ENCODE data around the gene MAP1B. TPM values are rescaled to one million over a fixed set of nuclear protein-coding genes. Genes with fewer than 3 reads are reported as not detected.
A peak's percentile ranks its signal among the peaks of the same experiment; 100 is the strongest.

MAP1B gene
- total RNA-seq, 1 donor, result 164 TPM

DNA sequence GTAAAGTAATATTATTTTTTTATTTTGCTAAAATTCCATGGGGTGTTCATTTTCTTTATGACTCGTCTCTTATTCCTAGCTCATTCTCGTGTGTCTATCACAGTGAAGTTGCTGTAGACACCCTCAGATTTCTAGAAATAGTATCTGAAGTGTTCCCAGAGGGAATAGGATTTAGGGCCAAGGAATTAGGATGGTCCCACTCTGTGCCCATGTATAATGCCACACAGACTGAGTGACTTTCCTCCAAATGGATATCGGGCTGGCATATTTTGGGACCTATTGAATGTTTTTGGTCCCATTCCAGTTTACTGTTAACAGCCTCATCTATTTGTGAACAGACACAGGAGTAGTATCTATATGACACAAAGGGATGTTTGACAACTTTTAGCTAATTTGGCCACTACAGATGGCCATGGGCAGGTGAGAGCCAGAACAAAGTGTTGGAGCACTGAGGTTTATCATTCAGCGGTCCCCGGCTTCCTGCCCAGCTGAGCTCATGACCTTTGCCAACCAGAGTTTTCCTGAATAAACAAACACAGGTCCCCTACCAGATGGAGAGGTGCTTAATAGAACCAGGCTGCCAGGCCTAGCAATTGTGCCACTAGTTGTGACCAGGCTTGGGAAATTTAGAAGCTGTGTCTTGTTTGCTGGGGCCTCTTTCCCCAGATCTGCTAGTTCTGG, 46.9 kb downstream of the MAP1B start:
- Histone ChIP-seq H3K36me3 (ENCODE audit: insufficient read depth, low read length) (peaks cover 5% of the 10 kb centered on the region), H3K27ac (ENCODE audit: low read depth, low read length) (peak overlapping the region; percentile 71), H3K4me2 (ENCODE audit: insufficient read depth, low read length) (peak overlapping the region; percentile 9)

DNA sequence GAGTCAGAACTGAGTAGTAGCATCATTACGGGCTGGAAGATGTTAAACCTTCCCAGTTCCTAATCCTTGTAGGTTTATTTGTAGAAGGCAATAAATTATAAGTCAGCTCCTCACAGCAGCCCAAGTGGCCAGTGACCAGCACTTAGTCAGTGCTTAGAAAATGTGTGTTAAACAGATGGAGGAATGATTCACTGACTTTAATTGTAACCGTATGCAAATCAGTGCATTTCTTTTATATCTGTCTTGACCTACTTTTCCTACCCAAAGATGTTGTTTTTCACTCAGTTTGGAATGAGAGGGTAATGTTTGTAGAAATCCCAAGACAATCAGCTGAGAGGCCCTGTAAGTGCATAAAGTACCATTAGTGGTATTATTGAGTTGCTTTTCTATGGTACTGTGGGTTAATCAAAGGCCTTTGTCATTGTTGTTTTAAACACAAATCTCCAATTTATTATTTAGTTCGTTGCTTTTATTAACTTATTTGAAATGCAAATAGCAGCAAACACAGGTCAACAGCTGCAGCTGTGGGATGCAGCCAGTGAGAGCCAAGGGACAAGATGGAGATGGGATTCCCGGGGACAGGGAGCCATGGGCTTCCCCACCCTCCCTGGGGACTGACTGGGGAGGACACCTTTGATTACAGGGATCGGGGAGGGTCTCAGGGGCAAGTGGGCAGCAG, 49.8 kb downstream of the MAP1B start:
- Histone ChIP-seq H3K27me3 (ENCODE audit: insufficient read depth, low read length) (no peaks in the 10 kb centered on the region), H4K20me1 (ENCODE audit: insufficient read depth, low read length) (peaks cover 4% of the 10 kb centered on the region), H3K4me2 (ENCODE audit: insufficient read depth, low read length) (peak overlapping the region; percentile 21), H2AFZ (ENCODE audit: low read length) (no peak overlapping the region), H3K36me3 (ENCODE audit: insufficient read depth, low read length) (peaks cover 5% of the 10 kb centered on the region), H3K79me2 (ENCODE audit: insufficient read depth, low read length) (peaks cover 82% of the 10 kb centered on the region), H3K9me3 (ENCODE audit: low read depth, low read length) (no peaks in the 10 kb centered on the region), H3K27ac (ENCODE audit: low read depth, low read length) (peak overlapping the region; percentile 74), H3K4me1 (ENCODE audit: insufficient read depth, low read length) (peaks cover 88% of the 10 kb centered on the region), H3K4me3 (ENCODE audit: insufficient read depth, low read length) (no peak overlapping the region)
- TF ChIP-seq, protein P1, sequence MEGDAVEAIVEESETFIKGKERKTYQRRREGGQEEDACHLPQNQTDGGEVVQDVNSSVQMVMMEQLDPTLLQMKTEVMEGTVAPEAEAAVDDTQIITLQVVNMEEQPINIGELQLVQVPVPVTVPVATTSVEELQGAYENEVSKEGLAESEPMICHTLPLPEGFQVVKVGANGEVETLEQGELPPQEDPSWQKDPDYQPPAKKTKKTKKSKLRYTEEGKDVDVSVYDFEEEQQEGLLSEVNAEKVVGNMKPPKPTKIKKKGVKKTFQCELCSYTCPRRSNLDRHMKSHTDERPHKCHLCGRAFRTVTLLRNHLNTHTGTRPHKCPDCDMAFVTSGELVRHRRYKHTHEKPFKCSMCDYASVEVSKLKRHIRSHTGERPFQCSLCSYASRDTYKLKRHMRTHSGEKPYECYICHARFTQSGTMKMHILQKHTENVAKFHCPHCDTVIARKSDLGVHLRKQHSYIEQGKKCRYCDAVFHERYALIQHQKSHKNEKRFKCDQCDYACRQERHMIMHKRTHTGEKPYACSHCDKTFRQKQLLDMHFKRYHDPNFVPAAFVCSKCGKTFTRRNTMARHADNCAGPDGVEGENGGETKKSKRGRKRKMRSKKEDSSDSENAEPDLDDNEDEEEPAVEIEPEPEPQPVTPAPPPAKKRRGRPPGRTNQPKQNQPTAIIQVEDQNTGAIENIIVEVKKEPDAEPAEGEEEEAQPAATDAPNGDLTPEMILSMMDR (IDR thresholded peaks at IDR 0.05; ENCODE audit: extremely low read depth, low read depth, low read length), result no peak
- DNase-seq (ENCODE audit: insufficient read length, low spot score, missing footprints), result peak; percentile 37

More for the DNA sequence above, 46.9 kb downstream of the MAP1B start:
- TF ChIP-seq, protein P1 (IDR thresholded peaks at IDR 0.05; ENCODE audit: extremely low read depth, low read depth, low read length), result no peak
- Histone ChIP-seq H3K4me1 (ENCODE audit: insufficient read depth, low read length) (peaks cover 78% of the 10 kb centered on the region), H2AFZ (ENCODE audit: low read length) (no peak overlapping the region), H4K20me1 (ENCODE audit: insufficient read depth, low read length) (no peaks in the 10 kb centered on the region), H3K79me2 (ENCODE audit: insufficient read depth, low read length) (peaks cover 86% of the 10 kb centered on the region), H3K9me3 (ENCODE audit: low read depth, low read length) (no peaks in the 10 kb centered on the region), H3K4me3 (ENCODE audit: insufficient read depth, low read length) (no peak overlapping the region), H3K27me3 (ENCODE audit: insufficient read depth, low read length) (no peaks in the 10 kb centered on the region)
- no peak for DNase-seq (ENCODE audit: insufficient read length, low spot score, missing footprints)

DNA sequence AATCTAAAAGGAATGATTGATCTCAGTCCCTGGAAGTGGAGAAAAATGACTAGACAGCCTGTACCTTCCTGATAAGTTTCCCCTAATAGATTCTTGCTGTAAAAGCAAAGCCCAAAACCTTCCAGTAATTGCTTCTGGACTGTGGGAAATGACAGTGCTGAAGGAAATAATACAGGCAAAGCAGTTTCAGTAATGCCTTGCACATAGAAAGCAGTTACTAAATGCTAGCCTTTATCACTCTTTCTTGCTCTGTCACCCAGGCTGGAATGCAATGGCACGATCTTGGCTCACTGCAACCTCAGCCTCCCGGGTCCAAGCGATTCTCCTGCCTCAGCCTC, 50.3 kb downstream of the MAP1B start:
- TF ChIP-seq, protein P1 (IDR thresholded peaks at IDR 0.05; ENCODE audit: extremely low read depth, low read depth, low read length), result no peak
- Histone ChIP-seq H3K4me2 (ENCODE audit: insufficient read depth, low read length) (peak overlapping the region; percentile 21), H3K79me2 (ENCODE audit: insufficient read depth, low read length) (peaks cover 86% of the 10 kb centered on the region), H3K4me1 (ENCODE audit: insufficient read depth, low read length) (peaks cover 87% of the 10 kb centered on the region), H3K27me3 (ENCODE audit: insufficient read depth, low read length) (no peaks in the 10 kb centered on the region), H2AFZ (ENCODE audit: low read length) (no peak overlapping the region), H3K9me3 (ENCODE audit: low read depth, low read length) (no peaks in the 10 kb centered on the region), H3K36me3 (ENCODE audit: insufficient read depth, low read length) (peaks cover 5% of the 10 kb centered on the region), H3K4me3 (ENCODE audit: insufficient read depth, low read length) (no peak overlapping the region), H3K27ac (ENCODE audit: low read depth, low read length) (peak overlapping the region; percentile 74), H4K20me1 (ENCODE audit: insufficient read depth, low read length) (peaks cover 4% of the 10 kb centered on the region)
- no peak for DNase-seq (ENCODE audit: insufficient read length, low spot score, missing footprints)

DNA sequence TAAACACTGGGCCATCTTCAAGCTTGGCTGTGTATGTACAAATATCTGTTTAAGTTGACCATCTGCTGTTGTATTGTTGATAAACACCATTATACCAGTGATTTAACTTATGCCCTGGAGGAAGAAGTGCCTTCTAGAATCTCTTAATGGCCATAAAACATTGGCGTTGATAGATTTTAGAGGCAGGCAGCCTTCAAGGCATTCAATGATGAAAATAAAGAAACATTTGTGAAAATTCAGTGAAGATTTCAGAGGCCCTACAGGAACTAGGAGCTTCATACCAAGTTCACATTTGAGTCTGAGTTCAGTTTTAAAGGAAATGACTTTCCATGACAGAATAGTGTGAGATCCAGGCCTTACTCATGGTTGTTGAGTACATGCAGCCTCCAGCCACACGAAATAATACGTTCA, 52.2 kb downstream of the MAP1B start:
- peaks cover 81% of the 10 kb centered on the region for H3K79me2 ChIP-seq (ENCODE audit: insufficient read depth, low read length)
- H3K4me3 ChIP-seq (ENCODE audit: insufficient read depth, low read length), result no peak overlapping the region
- H3K9me3 ChIP-seq (ENCODE audit: low read depth, low read length), result no peaks in the 10 kb centered on the region
- peaks cover 68% of the 10 kb centered on the region for H3K4me1 ChIP-seq (ENCODE audit: insufficient read depth, low read length)
- H2AFZ ChIP-seq (ENCODE audit: low read length), result no peak overlapping the region
- peaks cover 10% of the 10 kb centered on the region for H4K20me1 ChIP-seq (ENCODE audit: insufficient read depth, low read length)
- no peak for DNase-seq (ENCODE audit: insufficient read length, low spot score, missing footprints)
- no peaks in the 10 kb centered on the region for H3K27me3 ChIP-seq (ENCODE audit: insufficient read depth, low read length)
- peak overlapping the region; percentile 20 for H3K4me2 ChIP-seq (ENCODE audit: insufficient read depth, low read length)
- TF ChIP-seq, protein P1 (IDR thresholded peaks at IDR 0.05; ENCODE audit: extremely low read depth, low read depth, low read length), result no peak
- H3K36me3 ChIP-seq (ENCODE audit: insufficient read depth, low read length), result no peaks in the 10 kb centered on the region
- peak overlapping the region; percentile 95 for H3K27ac ChIP-seq (ENCODE audit: low read depth, low read length)
